ENCODE results near the gene DMRTB1.

Gene DMRTB1

DNA sequence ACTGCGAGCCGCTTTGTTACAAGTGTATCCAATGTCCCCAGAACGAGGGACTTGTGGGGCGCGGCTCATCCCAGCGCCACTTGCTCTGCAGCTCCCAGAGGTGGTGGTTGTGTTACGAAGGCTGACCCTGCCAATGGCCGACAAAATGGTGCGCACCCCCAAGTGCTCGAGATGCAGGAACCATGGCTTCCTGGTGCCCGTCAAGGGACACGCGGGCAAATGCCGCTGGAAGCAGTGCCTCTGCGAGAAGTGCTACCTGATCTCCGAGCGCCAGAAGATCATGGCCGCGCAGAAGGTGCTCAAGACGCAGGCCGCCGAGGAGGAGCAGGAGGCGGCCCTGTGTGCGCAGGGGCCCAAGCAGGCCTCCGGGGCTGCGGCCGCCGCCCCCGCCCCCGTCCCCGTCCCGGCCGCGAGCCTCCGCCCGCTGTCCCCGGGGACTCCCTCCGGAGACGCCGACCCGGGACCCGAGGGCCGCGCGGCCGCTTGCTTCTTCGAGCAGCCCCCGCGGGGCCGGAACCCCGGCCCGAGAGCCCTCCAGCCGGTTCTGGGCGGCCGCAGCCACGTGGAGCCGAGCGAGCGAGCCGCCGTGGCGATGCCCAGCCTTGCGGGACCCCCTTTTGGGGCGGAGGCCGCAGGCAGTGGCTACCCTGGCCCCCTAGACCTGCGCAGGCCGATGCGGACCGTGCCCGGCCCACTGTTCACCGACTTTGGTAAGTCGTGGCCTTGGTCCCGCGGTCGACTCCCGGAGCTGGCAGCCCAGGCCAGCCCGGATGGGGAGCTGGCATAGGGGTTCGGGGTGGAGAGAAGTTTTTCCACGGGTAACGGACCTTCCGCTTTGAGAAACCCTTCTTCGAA lies at the start of gene DMRTB1:
Gene DMRTB1, plus strand, starts transcription at position 79 of the 855 bp plus-strand sequence. Its CDS starts 55 bp downstream, at position 134.
- Histone ChIP-seq H3K9ac (ENCODE audit: low read length) (no peak within 1 kb of the TSS), H3K27me3 (ENCODE audit: control insufficient read depth in 1 of 2, insufficient read depth in 2 of 2, low read length in 2 of 2) (no peaks in the 10 kb centered on the region), H3K36me3 (ENCODE audit: insufficient read depth, low read length) (no peaks in the 10 kb centered on the region), H3K27ac (ENCODE audit: low read depth, low read length) (no peak within 1 kb of the TSS), H3K9me3 (ENCODE audit: low read length) (no peaks in the 10 kb centered on the region), H3K4me1 (ENCODE audit: insufficient read depth, low read length) (no peaks in the 10 kb centered on the region), H3K4me3 (ENCODE audit: low read depth in 1 of 2, low read length in 2 of 2) (no peak within 1 kb of the TSS)

DNA sequence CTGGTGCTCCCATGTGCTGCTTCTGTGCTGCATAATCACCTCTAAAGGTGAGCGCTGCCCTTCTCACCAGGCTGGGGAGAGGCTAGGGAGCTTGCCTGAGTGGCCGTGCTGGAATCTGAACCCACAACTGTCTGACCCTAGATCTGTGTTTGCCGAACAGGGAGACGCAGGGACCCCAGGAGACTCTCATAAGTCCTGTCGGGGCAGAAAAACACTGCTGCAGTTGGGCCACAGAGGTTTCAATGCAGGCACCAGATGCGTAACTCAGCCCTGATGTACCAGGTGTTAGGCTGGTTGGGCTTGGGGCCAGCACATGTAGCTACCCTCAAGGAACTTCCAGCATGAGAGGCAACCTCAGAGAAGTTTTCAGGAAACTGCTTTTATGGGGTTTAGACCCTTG lies 49.5 kb upstream of the DMRTB1 start:
- Histone ChIP-seq H3K4me3 (ENCODE audit: low read depth in 1 of 2, low read length in 2 of 2) (no peak overlapping the region), H3K9ac (ENCODE audit: low read length) (no peak overlapping the region), H3K9me3 (ENCODE audit: low read length) (no peaks in the 10 kb centered on the region), H3K4me1 (ENCODE audit: insufficient read depth, low read length) (no peaks in the 10 kb centered on the region), H3K36me3 (ENCODE audit: insufficient read depth, low read length) (no peaks in the 10 kb centered on the region), H3K27ac (ENCODE audit: low read depth, low read length) (no peak overlapping the region), H3K27me3 (ENCODE audit: control insufficient read depth in 1 of 2, insufficient read depth in 2 of 2, low read length in 2 of 2) (peaks cover 0 to 10% of the 10 kb centered on the region in 2 donors)

DNA sequence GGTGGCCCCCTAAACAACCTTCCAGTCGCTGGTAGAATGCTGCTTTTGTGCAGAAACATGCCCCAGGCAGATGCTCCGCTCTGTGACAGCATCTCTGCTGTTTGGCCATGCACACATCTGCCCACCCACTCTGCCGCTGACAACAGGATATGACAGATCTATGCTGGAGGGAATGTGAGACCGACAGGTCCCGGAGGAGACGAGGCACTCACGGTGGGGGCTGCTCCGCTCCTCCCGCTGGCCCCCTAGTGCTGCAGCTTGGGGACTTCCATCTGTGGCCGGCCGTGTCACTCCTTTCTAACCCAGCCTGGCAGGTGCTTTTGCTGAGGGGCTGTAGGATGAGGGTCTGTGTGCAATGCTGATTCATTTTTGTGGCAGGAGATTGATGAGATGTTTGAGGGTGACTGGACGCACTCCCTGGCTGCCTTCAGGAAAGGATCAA lies 49.1 kb upstream of the DMRTB1 start:
- Histone ChIP-seq H3K4me1 (ENCODE audit: insufficient read depth, low read length) (no peaks in the 10 kb centered on the region), H3K9me3 (ENCODE audit: low read length) (no peaks in the 10 kb centered on the region), H3K27me3 (ENCODE audit: control insufficient read depth in 1 of 2, insufficient read depth in 2 of 2, low read length in 2 of 2) (peaks cover 0 to 10% of the 10 kb centered on the region in 2 donors), H3K36me3 (ENCODE audit: insufficient read depth, low read length) (no peaks in the 10 kb centered on the region), H3K4me3 (ENCODE audit: low read depth in 1 of 2, low read length in 2 of 2) (no peak overlapping the region), H3K9ac (ENCODE audit: low read length) (no peak overlapping the region), H3K27ac (ENCODE audit: low read depth, low read length) (no peak overlapping the region)

DNA sequence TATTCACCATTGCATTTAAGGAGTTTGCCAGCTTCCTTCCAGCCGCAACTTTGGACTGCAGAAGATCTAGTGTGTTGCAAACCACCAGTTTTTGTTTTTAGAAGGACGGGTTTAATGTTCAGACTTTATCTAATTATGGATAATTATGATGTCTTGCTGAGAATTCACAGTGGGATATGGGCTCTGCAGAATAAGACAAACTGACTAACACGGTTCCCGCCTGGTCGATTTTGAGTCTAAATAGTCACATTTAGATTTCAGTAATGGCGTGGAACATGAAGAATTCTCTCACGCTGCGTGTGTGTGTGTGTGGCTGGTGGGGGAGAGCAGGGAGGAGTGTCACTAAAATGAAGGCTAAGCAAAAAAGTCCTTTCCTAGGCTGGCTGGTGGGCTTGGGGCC lies 48.5 kb upstream of the DMRTB1 start:
- no peak overlapping the region for H3K9ac ChIP-seq (ENCODE audit: low read length)
- H3K27ac ChIP-seq (ENCODE audit: low read depth, low read length), result no peak overlapping the region
- H3K4me1 ChIP-seq (ENCODE audit: insufficient read depth, low read length), result no peaks in the 10 kb centered on the region
- no peaks in the 10 kb centered on the region for H3K9me3 ChIP-seq (ENCODE audit: low read length)
- no peak overlapping the region for H3K4me3 ChIP-seq (ENCODE audit: low read depth in 1 of 2, low read length in 2 of 2)
- peaks cover 0 to 10% of the 10 kb centered on the region in 2 donors for H3K27me3 ChIP-seq (ENCODE audit: control insufficient read depth in 1 of 2, insufficient read depth in 2 of 2, low read length in 2 of 2)
- no peaks in the 10 kb centered on the region for H3K36me3 ChIP-seq (ENCODE audit: insufficient read depth, low read length)

DNA sequence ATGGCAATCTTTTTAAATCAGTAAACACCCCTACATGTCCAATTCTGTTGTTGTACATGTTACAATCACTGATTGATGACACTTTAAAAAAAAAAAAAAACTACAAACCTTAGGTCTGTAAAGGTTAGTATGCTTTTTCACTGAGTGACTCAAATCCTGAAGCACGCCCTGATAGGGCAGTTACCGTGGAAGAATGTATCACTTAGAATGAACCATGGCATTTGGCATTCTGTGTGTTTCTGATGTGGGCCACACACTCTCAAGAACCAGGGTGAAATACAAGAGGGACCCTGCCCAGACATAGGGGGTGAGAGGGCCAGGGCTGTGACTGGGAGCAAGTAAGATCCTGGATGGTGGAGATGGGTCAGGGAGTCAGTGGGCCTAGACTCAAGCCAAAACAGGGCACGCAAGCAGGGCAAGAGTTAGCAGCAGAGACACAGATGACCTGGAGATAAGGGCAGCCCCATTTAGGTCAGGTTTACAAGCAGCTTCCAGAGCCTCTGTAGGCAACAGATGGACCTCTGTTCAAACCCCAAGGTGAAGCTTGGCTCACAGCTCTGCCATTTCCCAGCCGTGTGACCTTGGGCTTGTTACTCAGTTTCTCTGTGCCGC lies 47.6 kb upstream of the DMRTB1 start:
- H3K4me3 ChIP-seq (ENCODE audit: low read depth in 1 of 2, low read length in 2 of 2), result no peak overlapping the region
- peaks cover 0 to 10% of the 10 kb centered on the region in 2 donors for H3K27me3 ChIP-seq (ENCODE audit: control insufficient read depth in 1 of 2, insufficient read depth in 2 of 2, low read length in 2 of 2)
- H3K36me3 ChIP-seq (ENCODE audit: insufficient read depth, low read length), result no peaks in the 10 kb centered on the region
- no peaks in the 10 kb centered on the region for H3K9me3 ChIP-seq (ENCODE audit: low read length)
- H3K9ac ChIP-seq (ENCODE audit: low read length), result no peak overlapping the region
- H3K27ac ChIP-seq (ENCODE audit: low read depth, low read length), result no peak overlapping the region
- no peaks in the 10 kb centered on the region for H3K4me1 ChIP-seq (ENCODE audit: insufficient read depth, low read length)

DNA sequence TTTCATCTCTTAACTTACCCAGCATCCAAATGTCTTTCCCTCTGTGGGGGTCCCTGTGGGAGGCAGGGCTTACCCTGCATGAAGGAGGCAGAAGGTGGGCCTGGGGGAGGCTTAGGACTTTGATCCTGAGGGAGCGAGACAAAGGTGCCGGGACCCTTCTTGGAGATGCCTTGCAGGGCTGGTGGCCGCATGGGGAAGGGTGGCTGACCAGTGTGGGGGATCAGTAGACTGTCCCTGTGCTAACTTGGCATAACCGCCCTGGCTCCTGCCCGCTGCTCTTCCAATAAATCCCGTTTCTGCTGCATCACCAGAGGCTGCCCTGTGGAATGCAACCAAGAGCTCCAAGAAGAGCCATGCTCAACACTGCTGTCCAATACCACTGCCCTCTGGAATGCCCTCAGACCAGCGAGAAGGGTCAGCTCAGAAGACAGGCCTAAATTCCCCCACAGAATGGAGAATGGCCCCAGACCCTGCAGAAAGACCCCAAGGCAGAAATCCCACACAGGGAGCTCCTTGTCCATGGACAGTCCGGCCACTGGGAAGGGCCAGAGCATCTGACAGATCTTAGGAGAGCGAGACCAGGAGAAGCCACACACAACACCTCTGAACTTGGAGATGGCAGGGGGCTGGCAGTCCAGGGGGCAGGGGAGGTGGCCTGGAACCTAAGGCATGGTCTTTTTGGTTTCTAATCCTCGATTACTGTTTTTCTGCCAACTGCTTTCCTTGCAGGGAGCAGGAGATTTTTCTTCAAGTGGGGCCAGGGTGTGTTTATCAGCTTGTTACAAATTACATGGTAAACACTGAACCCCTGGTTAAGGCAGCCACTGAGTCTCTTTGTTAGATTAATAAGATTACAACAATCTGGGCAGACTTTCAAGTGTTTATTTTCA lies 46.7 kb upstream of the DMRTB1 start:
- Histone ChIP-seq H3K9ac (ENCODE audit: low read length) (no peak overlapping the region), H3K36me3 (ENCODE audit: insufficient read depth, low read length) (no peaks in the 10 kb centered on the region), H3K9me3 (ENCODE audit: low read length) (no peaks in the 10 kb centered on the region), H3K27ac (ENCODE audit: low read depth, low read length) (no peak overlapping the region), H3K4me3 (ENCODE audit: low read depth in 1 of 2, low read length in 2 of 2) (no peak overlapping the region), H3K27me3 (ENCODE audit: control insufficient read depth in 1 of 2, insufficient read depth in 2 of 2, low read length in 2 of 2) (peaks cover 0 to 10% of the 10 kb centered on the region in 2 donors), H3K4me1 (ENCODE audit: insufficient read depth, low read length) (no peaks in the 10 kb centered on the region)

DNA sequence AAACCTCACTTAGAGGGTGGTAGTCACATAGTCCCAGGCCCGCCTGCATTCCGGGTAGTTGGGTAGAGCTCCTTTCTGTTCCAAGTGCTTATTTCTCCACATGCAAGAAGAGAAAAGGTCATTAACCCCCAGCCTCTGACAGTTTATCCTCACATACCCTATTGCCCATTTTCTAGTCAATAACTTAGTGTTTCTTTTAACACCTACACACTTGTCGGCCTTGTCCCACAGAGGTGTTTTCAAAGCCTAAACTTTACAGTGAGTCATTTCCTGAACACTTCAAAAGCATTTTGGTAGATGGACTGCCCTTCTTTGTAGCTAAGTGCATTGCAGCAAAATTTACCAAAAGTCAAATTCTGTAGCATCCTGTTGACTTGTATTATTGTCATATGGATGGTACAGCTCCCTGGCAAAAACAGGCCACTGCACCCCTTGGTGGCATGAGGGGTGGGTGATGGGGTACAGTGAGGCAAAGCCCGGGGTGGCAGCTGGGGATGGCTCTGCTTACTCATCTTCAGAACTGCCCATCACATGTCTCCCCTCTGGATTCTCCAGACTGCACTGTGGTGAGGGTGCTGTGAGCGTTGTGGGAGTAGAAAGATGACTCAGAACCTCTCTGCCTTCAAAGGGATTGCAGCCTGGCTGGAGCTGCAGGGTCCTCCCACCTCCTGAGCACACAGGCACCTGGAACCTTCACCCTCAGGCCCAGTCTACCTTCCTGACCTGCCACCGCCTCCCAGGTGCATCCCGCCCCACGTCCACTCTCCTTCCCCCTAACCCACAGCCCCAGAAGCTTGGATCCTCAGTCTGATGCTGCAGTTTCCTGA lies 45.8 kb upstream of the DMRTB1 start:
- Histone ChIP-seq H3K27ac (ENCODE audit: low read depth, low read length) (no peak overlapping the region), H3K4me3 (ENCODE audit: low read depth in 1 of 2, low read length in 2 of 2) (no peak overlapping the region), H3K9me3 (ENCODE audit: low read length) (no peaks in the 10 kb centered on the region), H3K36me3 (ENCODE audit: insufficient read depth, low read length) (no peaks in the 10 kb centered on the region), H3K9ac (ENCODE audit: low read length) (no peak overlapping the region), H3K27me3 (ENCODE audit: control insufficient read depth in 1 of 2, insufficient read depth in 2 of 2, low read length in 2 of 2) (peaks cover 0 to 8% of the 10 kb centered on the region in 2 donors), H3K4me1 (ENCODE audit: insufficient read depth, low read length) (no peaks in the 10 kb centered on the region)

DNA sequence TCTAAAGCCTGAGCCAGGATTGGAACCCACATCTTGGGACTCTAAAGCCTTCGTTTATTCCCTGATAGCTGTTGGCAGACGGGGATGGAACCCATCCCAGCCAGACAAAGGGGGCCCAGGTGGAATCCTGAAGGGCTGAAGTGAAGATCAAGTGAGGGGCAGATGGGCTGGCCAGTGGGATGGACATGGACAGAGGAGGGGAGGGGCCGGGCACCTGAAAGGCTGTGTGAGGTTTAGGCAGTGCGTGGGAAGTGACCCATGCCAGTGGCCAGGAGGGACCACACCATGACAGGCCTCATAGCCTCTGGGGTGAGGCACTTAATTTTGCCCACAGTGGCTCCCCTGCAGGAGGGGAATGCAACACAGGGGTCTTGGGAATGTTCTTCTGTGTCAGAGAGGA lies 44.6 kb upstream of the DMRTB1 start:
- Histone ChIP-seq H3K4me1 (ENCODE audit: insufficient read depth, low read length) (no peaks in the 10 kb centered on the region), H3K9ac (ENCODE audit: low read length) (no peak overlapping the region), H3K27ac (ENCODE audit: low read depth, low read length) (no peak overlapping the region), H3K9me3 (ENCODE audit: low read length) (no peaks in the 10 kb centered on the region), H3K4me3 (ENCODE audit: low read depth in 1 of 2, low read length in 2 of 2) (no peak overlapping the region), H3K36me3 (ENCODE audit: insufficient read depth, low read length) (no peaks in the 10 kb centered on the region), H3K27me3 (ENCODE audit: control insufficient read depth in 1 of 2, insufficient read depth in 2 of 2, low read length in 2 of 2) (no peaks in the 10 kb centered on the region)

DNA sequence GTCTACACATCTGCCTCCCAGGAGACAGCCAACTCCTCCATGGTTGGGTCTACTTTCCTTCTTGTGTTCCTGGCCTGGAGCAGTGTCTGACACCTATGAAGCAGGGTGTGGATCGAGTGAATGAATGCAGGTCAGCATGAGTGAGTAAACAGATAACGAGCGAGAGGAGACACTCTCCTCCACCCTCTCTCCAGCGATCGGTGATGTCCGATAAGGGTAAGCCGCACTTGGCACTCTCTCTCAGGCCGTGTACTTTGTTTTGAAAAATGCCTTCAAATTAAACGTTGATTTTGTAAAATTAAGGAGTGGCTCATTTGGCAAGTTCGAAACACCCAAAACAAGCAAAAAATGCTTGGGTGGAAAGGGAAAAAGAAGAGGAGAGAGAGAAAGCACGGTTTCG lies 43.8 kb upstream of the DMRTB1 start:
- Histone ChIP-seq H3K36me3 (ENCODE audit: insufficient read depth, low read length) (no peaks in the 10 kb centered on the region), H3K4me1 (ENCODE audit: insufficient read depth, low read length) (no peaks in the 10 kb centered on the region), H3K9me3 (ENCODE audit: low read length) (no peaks in the 10 kb centered on the region), H3K9ac (ENCODE audit: low read length) (no peak overlapping the region), H3K27ac (ENCODE audit: low read depth, low read length) (no peak overlapping the region), H3K27me3 (ENCODE audit: control insufficient read depth in 1 of 2, insufficient read depth in 2 of 2, low read length in 2 of 2) (no peaks in the 10 kb centered on the region), H3K4me3 (ENCODE audit: low read depth in 1 of 2, low read length in 2 of 2) (no peak overlapping the region)

DNA sequence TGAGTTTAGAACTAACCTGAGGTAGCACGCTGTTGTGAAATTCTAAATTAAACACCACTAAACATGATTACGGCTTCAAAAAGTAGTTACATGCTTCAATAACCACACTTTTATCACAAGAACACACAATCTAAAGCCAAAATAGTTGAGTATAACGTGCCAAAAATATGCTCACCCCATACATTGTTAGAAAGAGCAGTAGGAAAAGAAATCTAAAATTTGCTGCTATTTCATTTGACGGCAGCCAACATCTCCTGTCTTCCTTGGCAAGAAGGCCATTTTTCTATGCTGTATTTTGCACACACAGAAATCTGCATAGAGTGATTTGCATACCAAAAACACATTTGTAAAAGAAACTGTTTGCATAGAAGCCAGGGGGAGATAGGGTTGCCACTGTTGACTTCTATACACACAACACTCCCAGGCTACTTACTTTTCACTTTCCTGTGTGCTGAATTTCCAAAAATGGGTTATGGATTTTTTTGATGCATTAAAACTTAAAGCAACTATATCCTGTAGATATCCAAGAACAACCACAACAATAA lies 42.9 kb upstream of the DMRTB1 start:
- H3K27ac ChIP-seq (ENCODE audit: low read depth, low read length), result no peak overlapping the region
- no peaks in the 10 kb centered on the region for H3K9me3 ChIP-seq (ENCODE audit: low read length)
- H3K9ac ChIP-seq (ENCODE audit: low read length), result no peak overlapping the region
- no peaks in the 10 kb centered on the region for H3K27me3 ChIP-seq (ENCODE audit: control insufficient read depth in 1 of 2, insufficient read depth in 2 of 2, low read length in 2 of 2)
- no peaks in the 10 kb centered on the region for H3K4me1 ChIP-seq (ENCODE audit: insufficient read depth, low read length)
- H3K4me3 ChIP-seq (ENCODE audit: low read depth in 1 of 2, low read length in 2 of 2), result no peak overlapping the region
- no peaks in the 10 kb centered on the region for H3K36me3 ChIP-seq (ENCODE audit: insufficient read depth, low read length)
